Esophagus mucosa (tissue), 1 donor: Measurements from ENCODE around the gene ARHGAP24. TPM values are rescaled to one million over a fixed set of nuclear protein-coding genes. Genes with fewer than 3 reads are reported as not detected.
"Not testable (repeated sequence)": the region's sequence is repeated elsewhere in the genome, so short reads cannot be mapped to it uniquely, and the experiment has no call there.

Source experiments
- ATAC-seq: fragments of 200-7000 bp; cut with Tn5 transposase; one replicate; pipeline ENCODE4 v1.9.1; 2020
- total RNA-seq: library from RNA; stranded (reverse); gene quantifications from one replicate; pipeline ENCODE4 v1.2.4, GENCODE V29; 2023
- donor health status: DM: yes; HTN: yes; CAD: no.

The ARHGAP24 gene
- total RNA-seq, 1 donor from 2014 or later, result 6.1 TPM

DNA sequence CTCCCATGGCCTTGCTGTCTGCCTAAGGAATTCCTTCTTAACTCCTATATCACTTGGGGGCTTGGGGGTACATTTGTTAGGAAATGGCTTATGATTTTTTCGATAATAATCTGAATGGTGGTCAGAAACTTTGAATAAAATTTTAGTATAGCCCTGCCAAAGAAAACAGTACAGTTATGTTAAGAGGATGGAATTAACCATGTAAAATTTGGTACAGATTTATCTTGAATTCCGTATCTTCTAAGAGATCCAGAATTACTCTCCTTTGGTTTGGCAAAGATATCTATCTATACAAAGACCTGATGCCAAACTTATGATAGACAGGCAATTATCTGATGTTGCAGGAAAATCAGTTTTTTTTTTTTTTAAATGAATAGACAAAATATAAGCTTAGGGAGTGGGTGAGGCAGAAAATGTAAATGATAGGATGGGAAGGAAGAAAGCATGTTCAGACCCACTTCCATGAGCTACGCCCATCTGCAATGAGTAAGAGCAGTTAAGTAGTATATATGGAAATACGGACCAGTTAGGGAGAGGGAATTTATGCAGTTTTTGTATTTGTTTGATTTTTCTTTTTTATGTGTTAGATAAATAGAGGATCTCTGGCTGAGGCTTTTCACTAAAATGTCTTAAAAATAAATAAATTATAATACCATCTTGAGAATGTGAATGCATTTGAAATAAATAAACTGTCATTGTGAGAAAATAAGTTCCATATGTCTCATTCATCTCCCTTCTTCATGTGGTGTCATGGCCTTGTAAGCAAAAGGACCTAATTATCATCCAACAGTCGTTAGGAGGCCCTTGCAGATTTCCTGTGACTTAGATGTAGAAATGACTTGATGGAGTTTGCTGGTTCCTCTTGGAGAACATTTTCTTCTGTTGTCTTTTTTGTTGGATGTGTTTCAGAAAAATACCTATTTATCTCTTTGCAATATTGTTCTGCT is 389.6 kb downstream of the ARHGAP24 start:
- no peak for ATAC-seq

GRCh38 chr4:85865256-85865655 is 390.3 kb downstream of the ARHGAP24 start:
- ATAC-seq, result no peak

DNA sequence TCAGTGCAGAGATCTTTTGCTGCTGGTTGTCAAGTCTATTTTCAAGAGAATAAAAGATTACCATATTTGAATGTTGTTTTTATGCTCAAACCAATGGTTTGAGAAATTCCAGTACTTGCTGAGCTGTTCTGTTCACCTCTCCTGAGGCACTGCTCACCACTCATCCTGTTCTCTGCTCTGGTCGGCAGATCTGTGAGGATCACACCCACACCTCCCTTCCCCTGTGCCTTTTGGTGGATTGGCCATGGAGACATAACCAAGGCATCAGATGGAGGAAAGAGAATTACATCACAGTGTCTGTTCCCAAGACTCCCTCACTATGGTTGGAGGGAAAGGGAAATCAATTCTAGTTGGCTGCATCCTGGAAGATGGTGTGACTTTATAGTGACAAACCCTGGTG is 391.6 kb downstream of the ARHGAP24 start:
- ATAC-seq, result no peak

GRCh38 chr4:85867271-85867670 is 392.3 kb downstream of the ARHGAP24 start:
- ATAC-seq, result no peak

GRCh38 chr4:85869181-85869580 is 394.2 kb downstream of the ARHGAP24 start:
- ATAC-seq, result no peak

DNA sequence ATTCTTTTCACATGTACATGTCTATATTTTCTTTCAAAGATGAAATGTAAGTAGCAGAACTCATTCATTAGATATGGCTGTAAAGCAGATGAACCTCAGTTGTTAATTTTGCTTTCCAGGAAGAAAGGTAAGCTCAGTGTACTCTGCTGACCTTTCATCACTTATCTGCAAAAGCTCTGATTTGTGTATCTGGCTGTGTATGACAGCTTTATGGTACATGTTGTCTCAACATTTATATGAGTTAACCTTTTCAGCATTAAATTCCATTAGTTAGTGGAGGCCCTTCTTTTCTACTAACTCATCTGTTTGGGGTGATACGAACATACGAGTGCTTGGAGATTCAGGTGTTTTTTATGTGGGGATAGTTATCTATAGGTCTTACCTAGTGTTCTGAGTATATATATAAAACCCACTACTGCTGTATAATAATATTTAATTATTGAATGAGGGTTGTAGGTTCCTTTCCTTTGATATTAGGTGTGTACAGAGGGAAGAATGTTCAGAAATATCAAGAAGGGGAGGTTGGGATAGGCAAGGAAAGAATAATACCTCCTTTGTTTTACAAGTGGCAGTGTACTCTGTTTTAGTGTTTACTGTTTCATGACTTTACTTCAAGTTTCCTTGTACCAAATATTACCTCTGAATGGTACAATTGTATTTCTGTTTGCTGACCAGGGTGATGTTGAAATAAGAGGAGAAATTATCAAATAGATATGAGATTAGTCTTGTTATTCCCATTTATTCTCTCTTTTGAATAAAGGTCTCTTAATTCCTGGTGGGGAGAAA is 395.5 kb downstream of the ARHGAP24 start:
- ATAC-seq, result no peak

DNA sequence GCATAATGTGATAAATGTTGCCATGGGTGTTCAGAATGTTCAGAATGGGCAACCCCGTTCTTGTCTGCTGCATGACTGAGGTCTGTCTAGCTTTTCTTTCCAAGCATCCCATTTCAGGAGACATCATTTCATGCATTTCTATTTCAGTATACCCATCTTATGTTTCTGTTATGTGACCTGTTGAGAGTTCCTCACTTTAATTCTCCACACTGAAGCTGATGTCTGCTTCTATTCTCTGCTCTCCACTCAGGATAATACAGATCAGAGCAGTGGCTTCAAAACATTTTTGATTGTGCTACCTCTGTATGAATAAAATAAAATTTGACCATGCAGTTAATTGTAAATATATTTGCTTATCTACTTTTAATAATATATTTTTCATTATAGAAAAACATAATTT is 398.6 kb downstream of the ARHGAP24 start:
- ATAC-seq, result no peak

DNA sequence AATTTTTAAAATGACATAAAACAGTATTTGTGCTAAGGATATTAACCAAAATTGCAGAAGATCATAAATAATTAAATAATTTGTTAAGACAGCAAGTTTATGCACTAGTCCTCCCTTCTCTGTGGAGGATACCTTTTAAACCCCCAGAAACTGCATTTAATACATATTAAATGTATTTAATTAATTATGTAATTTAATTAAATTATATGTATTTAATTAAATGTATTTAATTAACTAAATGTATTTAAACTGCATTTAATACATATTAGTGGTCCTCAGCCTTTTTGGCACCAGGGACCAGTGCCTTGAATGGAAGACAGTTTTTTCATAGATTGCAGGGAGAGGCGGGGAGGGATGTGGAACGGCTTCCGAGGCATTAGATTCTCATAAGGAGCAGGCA is 404.6 kb downstream of the ARHGAP24 start:
- ATAC-seq, result no peak

DNA sequence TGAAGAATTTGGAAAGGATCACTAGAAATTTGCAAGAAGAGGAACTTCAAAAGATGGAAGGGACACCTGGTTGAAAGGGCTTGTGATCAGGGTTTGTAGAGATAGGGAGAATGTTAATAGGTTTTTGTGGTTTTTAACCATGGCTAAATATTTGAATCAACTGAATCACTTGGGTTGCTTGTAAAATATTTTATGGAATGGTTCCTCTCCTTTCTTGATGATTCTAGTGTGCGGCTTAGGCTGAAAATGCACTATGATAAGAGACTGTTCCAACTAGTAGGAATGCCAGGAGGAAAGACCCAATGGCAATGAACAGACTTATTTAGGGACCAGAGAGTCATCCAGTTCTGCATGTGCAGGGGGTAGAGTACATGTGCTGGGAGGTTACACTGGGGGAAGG is 408.2 kb downstream of the ARHGAP24 start:
- no peak for ATAC-seq

GRCh38 chr4:85884251-85884650 is 409.3 kb downstream of the ARHGAP24 start:
- ATAC-seq, result no peak

DNA sequence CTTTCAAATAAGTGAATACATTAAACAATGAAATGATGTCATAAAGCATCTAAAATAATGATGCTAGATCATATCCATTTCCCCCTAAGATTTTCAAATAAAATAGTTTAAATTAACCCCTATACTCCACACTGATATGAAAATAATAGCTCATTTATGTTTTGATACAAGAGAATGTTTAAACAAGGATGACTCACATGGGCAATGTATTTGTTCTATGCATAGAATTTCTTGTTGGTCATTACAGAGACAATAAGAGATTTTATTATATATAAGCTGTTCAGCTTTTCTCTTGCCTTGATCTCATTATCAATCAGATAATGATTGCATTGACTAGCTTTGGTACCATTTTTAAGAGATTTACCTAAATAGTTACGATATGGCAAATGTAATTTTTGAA is 411.7 kb downstream of the ARHGAP24 start:
- no peak for ATAC-seq

DNA sequence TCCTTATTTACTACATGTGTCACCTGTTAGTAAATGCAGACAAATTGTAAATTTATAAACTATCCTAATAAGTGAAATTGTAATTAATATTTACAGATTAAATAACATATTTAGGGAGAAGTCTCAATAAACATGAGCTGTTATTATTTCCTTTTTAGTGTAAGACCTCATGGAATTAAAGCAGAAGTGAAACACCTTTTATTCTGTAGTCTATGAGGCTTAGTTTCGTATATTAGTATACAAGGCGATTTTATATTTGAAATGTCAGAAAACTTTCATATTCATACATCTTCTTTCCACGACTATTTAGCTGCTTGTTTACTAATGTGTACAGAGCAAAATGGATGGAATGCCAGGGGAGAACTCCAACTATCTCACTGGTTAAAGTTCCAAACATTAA is 414.4 kb downstream of the ARHGAP24 start:
- ATAC-seq, result no peak

GRCh38 chr4:85895755-85896154 is 420.8 kb downstream of the ARHGAP24 start:
- no peak for ATAC-seq

DNA sequence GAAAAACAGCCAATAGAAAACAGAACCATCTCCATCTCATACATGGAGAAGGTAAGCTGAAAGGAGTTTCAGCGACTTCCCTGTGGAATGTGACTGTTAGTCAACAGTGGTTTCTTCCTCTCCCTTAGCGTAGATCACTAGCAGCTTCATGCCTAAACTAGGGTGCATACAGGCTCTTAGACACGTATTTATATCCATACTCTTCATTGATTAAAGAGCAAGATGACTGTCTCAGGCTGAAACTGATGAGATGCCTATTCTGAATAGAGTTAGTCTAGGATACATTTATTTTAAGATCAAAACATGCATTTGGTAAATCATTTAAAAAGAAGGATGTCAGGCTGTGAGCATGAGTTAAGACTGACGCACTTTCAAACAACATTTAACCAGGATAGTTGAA is 423.3 kb downstream of the ARHGAP24 start:
- no peak for ATAC-seq

GRCh38 chr4:85901500-85901899 is 426.6 kb downstream of the ARHGAP24 start:
- ATAC-seq, result no peak

DNA sequence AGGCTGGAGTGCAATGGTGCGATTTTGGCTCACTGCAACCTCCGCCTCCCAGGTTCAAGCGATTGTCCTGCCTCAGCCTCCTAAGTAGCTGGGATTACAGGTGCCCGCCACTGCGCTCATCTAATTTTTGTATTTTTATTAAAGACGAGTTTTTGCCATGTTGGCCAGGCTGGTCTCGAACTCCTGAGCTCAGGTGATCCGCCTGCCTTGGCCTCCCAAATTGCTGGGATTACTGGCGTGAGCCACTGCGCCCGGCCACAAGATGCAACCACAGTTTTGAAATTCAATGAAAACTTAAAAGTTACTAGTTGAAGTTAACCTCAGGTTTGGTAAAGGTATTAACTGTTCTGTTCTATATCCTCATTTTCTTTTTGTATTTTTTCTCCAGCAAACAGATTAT is 427.7 kb downstream of the ARHGAP24 start:
- ATAC-seq, result not testable (repeated sequence)

DNA sequence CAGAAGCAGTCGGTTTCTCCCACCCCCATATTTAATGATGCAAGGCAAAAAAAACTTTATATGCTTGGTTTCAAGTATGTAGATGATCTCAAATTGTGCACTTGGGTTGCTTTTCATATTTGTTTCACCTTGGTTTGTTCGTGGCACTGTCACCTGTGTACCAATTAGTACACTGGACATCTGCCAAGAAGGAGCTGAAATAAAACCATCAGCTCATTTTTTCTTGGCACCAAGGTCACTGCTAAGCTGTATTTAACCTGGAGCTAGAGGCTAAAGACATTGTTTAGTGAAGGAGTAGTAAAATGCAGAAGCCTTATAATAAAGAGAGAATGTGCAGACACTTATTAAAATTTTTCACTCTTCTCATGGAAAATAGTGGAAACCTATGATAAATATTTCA is 430.8 kb downstream of the ARHGAP24 start:
- ATAC-seq, result no peak

GRCh38 chr4:85907001-85907400 is 432.1 kb downstream of the ARHGAP24 start:
- no peak for ATAC-seq

DNA sequence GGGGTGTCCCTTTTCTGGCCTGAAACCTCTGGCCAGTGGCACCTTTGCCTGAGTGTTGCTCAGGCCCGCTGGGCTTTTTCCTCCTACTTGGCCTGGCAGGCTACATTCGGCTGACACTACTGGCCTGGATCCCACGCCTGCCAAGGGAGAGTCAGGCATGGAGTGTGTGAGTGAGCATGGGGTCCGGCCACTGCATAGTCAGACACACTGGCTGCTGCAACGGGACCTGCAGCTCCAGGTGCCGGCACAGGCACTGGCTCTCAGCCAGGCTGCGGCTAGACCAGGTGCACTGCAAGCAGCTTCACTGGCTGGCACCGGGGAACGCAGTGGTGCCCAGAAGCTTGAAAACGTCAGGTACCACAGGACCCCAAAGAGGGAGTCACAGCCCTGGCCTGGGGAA is 434.9 kb downstream of the ARHGAP24 start:
- ATAC-seq, result no peak

DNA sequence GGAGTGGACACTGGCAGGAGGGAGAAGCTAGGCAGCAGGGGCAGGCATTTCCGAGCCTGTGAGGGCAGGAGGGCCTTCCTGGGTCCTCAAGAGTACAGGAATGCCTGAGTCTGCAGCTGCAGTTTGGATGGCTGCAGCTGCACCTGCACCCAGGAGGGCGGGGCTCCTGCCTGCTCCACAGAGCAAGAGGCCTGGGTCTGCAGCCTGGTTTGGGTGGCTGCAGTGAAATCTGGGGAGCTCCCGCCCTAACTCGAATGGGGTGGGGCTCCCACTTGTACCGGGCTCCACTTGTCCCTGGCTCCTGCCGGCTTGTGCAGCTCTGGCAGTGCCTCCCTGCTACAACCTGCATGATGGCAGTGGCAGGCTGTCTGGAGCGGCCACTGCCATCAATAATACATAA is 436.0 kb downstream of the ARHGAP24 start:
- ATAC-seq, result no peak

GRCh38 chr4:85913931-85914694 is 439.2 kb downstream of the ARHGAP24 start:
- ATAC-seq, result no peak

- not testable (repeated sequence) for ATAC-seq
Measured at GRCh38 chr4:85915570-85915969, 440.6 kb downstream of the ARHGAP24 start.
